GM21717 (cell line): ENCODE measurements around the gene GABRR1.
"Not testable (repeated sequence)": the region's sequence is repeated elsewhere in the genome, so short reads cannot be mapped to it uniquely, and the experiment has no call there.

ENCODE experiments used
- ATAC-seq: cut with Tn5 transposase; IDR thresholded peaks from one replicate; pipeline ENCODE4 v1.9.1; 2021; ENCODE audit warnings: mild to moderate bottlenecking, moderate library complexity; ENCODE audit not compliant: unreplicated experiment

The GABRR1 gene

DNA sequence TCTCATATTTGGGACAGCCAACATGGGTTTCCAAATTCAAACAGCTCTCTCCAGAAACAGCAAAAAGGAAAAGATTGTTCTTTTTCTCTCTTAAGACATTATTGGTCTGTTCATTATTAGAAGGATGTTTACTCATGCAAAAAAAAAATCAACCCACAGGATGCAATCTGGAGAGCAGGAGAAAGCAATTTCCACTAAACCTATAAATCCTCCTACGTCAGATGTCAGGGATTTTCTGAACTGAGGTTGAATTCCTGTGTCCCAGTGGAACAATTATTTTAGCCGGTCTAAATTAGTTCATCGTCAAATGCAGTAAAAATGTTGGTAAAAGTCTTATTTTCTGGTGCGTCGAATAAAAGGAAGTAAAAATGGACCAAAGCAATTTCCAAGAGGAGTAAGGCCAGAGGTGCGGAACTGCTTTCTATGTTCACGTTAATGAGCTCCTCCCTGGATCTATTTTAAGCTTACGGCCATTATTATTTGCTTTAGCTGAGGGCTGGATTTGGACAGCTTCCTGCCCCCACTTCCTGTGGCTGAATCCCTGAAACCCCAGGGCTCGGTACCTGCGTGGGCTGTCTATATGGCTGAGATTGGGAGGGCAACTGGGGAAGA, at the start of gene GABRR1:
Gene GABRR1 (minus strand): TSS at position 60 of the 612 bp plus-strand sequence. CDS start 36 bp downstream, at position 24.
- ATAC-seq, result no peak

DNA sequence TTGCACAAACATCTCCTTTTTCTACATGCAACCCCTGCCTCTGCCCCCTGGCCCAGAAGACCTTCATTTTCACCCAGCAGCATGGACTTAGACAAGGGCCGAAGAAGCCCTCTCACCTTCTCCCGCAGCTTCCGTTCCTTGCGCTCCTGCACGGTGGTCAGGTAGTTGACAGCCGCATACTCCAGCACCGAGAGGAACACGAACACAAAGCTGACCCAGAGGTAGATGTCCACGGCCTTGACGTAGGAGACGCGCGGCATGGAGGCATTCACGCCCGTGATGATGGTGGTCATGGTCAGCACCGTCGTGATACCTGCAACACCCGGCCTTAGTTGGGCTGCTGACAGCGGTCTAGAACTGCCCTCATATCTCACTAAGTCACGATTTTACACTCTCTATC, 47.1 kb upstream of the GABRR1 start:
- no peak for ATAC-seq

DNA sequence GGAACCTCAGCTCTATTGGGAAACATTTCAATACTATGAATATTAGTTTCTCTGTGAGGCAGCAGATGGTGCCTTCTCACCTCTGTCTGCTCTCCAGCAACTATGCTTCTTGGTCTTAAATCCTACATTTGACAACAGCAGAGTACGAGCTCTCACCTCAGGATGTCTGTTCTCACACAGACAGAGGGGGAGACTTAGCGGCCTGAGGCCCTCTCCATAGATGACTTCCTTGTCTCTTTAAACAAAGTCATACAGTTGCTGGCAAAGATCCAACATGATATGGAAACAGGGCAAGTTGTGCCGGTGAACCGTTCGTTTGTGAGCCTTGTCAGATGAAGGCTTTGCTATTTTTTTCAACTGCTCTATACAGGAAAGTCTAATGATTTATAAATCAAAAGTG, 43.7 kb upstream of the GABRR1 start:
- no peak for ATAC-seq

DNA sequence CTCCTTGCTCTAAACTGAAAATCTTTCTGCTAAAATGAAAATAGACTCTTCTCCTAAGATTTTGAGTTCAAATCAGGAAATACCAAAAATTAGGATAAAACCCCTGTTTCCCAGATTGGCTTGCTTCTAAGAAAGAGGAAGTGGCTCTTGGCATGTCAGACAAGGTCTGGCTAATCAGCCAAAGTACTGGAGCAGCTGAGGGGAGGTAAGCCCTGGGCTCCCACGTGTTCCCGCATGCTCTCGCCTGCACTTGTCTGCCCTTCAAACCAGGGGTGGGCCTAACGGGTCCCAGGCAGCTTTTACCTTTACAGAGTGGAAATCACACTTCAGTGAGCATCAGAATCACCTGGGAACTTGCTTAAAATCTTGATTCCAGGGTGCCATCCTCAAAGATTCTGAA, 43.2 kb upstream of the GABRR1 start:
- ATAC-seq, result no peak

DNA sequence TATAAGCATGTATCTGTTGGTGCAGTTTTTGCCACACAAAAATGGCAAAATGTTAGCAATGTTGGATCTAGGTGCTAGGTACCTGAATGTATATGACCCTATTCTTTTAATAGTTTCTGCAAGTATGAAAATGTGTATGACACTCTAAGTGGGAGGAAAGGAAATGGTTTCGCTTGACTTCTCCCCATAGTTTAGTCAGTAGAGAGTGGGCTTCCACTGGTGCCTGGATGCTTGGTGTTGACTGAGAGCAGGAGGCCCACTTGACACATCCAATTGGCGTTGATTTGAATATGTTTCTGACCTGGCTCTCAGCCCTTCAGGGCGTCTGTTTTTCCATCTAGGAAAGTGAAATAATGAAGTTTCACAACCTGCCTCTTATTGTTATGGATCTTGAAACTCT, 41.8 kb upstream of the GABRR1 start:
- no peak for ATAC-seq

DNA sequence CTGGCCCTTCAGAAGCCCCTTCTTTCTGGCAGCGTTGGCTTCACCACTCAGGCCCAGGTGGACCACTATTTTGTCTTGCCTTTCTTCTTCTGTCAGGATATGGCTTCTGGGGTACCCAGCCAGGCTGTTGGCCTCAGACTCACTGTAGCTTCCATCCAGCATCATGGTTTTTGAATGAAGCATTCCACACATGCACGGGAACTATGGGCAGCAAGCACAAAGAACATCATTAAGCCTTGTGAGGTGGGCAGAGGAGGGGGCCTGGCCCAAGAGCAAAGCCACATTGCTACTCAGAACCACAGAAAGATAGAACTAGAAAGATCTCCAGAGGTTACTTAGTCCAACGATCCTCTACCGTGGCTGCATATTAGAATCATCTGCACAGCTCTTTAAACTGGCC, 40.6 kb upstream of the GABRR1 start:
- no peak for ATAC-seq

DNA sequence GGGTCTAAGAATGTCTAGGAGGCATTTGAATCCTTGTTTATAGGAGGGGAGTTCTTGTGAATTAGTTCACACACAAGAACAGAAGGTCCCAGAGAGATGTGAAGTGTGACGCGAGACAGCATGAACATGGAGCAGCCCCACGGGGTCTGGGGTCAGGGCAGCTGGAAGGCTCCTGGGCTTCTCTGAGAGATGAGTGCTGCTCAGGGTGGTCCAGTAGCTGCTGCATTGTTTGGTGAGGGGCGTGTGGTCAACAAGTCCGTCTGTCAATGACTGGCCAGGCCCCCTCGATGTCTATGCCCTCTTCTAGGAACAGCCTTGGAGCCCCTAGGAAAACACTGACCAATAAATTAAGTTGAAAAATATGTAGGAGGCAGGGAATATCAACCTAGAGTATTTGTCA, 40.2 kb upstream of the GABRR1 start:
- ATAC-seq, result no peak

DNA sequence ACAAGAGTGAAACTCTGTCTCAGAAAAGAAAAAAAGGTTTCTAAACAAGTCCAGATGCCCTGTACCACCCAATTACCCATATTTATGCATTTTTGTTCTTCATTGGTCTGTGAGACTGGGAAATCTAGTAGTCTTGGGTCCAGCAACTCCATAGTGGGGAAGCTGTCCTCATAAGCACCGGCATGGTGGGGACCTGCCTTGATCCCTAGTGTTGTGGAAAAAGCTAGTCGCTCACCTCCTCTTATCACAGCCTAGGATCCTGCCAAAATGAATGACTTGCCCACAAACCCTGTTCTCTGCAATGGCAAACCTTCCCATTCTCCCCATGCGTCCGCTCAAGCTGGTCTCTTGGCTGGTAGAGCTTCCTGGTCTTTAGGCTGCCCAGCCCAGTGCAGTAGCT, 38.3 kb upstream of the GABRR1 start:
- ATAC-seq, result no peak

DNA sequence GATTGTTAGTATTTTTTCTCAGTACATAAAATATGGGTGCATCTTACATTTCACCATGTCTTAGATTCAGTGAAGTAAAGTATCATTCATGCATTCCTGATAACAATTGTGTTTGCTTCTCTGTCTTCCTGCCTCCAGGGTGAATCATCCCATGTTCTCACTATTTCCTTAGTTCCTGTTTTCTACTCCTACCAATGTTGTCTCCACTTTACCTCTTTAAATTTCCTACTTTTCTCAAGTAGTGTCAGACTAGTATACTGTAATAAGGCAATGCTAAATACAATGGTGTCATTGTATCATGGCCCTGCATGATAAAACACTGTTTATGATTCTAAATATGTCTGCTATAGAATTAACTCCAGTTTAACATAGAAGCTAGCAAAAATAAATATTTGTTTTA, 37.4 kb upstream of the GABRR1 start:
- ATAC-seq, result no peak

DNA sequence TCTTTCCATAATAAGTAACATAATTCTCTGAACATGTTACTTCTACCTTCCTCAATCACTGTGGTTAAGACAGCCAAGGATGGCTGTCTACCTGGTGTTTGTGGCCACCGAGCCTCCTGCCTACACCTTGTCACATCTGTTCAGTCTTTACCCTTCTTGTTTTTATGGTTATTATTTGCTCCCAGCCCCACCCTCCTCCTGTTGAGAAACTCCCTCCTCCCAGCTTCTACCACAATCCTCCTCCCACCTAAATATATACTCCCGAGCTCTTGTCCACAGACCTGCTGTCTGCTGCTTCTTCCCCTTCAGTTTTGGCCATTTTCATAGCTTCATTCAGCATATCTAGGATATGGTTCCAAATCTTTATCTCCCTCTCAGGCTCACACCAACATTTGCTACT, 35.7 kb upstream of the GABRR1 start:
- ATAC-seq, result no peak

DNA sequence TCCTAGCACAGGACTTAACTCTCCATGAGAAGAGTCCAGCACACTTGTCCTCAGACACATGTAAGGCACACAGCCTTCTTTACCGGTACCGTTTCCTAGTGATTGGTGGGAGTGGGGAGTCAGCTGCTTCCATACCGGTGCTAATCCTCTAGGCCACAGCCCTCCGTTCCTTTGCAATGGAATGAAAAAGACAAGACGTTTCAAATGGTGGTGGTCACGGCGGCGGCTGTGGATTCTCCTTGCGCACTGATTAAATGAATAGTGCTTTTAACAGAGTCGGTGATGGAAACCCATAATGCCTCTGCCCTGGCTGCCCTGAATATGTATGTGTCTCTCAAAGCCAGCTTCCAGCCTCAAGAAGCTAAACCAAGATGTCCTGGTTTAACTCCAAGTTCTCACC, 34.8 kb upstream of the GABRR1 start:
- ATAC-seq, result no peak

DNA sequence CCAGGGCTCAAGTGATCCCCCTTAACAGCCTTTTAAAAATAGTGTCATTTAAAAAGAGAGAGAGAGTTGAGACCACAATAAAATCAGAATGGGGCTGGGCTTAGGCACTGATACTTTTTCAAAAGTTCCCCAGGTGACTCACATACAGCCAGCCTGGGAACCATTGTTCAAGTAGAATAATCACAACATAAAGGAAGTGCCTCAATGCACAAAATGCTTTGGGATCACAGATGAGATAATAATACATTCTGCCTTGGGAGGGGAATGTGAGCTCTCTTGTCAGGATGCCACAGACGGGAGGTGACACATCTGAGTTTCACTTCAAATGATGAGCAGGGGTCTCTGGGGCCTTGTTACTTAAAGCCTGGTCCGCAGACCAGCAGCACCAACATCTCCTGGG, 34.0 kb upstream of the GABRR1 start:
- ATAC-seq, result no peak

DNA sequence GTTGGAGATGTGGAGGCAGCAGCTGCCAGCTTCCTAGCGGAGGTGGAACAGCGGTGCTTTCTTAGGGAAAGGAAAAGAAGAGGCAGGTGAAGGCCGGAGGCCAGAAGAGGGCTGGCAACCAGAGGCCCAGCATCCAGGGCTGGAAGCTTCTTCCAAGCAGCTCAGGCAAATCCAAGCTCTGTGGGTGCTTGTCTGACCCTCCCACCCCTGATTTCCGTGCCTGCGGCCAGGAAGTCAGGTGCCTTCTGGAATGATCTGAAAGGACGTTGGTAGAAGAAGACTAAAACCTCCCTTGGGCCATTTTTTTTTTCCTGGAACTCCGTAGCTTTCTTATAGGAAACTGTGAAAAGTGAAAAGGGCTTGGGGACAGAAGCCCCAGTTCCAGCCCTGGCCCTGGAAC, 33.1 kb upstream of the GABRR1 start:
- ATAC-seq, result no peak

DNA sequence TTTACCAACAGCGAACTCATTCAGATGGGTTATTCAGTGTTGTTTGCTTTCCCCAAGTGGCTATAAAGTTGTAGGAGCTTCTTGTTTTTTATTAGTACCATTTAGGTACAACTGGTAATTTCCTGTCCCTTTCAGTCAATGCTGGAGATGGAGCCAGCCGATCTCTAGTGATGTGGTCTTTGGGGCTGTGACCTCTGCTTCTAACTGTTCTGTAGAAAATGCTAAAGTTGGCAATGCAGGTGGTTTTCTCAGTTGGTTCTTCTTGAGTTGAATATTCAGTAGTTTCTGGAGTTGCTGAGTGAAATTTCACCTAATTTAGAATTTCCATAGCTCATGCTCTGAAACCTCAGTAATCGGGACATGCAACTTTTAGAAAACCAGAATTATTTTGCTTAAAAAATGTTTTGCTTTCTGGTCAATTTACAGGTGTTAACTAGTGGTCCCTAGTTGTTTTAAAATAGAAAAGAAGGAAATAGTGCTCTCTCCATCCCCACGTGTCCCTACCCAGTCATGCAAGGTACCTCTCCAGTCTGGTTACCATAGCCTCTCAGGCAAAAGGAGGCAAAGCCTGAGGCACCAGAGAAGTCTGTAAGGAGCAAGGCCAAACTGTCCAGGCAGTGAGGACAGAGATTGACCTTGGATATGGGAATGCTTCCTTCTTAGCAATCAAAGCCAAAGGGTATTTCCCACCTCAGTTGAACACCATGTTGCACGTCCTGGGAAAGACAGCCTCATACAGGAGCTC, 27.3 kb upstream of the GABRR1 start:
- no peak for ATAC-seq

DNA sequence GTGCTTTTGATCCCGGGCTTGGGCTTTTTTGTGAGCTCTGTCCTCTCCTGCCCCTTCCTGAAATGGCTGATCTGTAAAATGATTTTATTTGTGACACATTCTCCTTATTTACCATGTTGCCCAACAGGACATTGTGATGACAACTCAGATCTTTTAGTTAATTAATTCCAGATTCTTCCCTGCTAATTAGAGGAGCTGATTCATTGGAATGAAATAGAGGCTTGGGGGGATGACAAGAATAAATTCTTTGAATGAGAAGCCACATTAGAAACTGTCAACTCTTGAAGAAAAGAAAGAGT, 26.1 kb upstream of the GABRR1 start:
- no peak for ATAC-seq

DNA sequence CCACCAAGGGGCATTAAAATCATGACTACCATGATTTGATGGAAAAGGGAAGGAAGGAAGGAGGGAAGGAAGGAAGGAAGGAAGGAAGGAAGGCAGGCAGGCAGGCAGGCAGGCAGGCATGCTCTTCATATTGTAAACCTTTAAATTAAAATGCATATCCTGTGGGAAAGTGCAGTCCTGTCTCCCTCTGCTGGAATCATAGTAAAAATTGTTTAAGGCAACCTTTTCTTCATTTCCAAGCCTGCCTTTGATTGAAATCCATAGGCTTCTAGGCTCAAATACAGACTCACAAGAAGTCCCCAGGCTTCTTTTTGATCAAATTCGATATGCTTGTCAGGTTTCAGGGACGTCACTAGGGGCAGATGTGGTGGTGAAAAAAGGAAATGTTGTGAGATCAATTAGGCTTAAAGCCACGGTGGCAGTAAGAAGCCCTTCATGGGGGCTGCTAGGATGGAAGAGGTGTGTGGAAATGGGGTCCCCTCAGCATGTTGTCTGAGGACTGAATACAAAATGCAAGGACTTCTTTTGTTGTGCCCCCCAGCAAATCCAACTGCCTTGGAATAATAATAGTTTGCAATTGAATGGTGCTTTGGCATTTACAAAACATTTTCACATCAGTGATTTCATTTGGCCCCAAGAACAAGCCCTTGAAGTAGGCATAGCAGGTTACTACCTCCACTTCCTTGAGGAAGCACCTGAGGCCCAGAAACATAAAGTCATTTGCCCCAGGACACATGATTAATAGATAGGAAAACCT, 25.6 kb upstream of the GABRR1 start:
- ATAC-seq, result no peak

DNA sequence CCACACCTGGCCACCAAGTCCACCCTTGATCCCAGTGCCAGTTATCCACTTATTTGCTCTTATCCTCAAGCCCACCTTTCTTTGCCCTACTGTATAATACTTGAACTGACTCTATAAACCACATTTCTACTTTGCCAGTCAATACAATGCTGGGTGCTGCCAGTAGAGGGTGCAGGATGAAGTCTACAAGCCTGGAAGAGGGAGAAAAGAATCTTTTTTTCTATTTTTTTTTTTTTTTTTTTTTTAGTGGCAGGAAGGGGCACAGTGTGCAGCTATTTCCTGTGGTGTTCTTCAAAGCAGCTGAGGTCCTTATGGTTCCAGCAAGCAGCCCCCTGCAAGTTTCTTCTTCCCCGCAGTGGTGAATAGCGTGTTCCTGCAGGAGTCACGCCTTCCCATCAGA, 22.2 kb upstream of the GABRR1 start:
- no peak for ATAC-seq

DNA sequence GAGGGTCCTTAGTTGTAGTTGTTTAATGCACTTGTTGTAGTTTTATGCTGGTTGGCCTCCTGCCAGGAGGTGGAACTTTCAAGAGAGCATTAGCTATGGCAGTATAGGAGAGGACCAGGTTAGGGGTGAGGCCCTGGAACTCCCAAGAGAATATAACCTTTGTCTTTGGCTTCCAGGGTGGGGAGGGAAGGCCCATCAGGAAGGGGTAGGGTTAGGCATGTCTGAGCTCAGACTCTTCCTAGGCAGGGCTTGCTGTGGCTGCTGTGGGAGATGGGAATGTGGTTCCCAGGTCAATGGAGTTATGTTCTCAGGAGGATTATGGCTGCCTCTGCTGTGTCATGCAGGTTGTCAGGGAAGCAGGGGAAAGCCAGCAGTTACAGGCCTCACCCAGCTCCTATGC, 20.0 kb upstream of the GABRR1 start:
- no peak for ATAC-seq

DNA sequence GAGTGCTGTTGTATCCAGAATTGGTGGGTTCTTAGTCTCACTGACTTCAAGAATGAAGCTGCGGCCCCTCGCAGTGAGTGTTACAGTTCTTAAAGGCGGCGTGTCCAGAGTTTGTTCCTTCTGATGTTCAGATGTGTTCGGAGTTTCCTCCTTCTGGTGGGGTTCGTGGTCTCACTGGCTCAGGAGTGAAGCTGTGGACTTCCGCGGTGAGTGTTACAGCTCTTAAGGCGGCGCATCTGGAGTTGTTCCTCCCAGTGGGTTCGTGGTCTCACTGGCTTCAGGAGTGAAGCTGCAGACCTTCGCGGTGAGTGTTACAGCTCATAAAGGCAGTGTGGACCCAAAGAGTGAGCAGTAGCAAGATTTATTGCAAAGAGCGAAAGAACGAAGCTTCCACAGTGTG, 16.4 kb upstream of the GABRR1 start:
- not testable (repeated sequence) for ATAC-seq

DNA sequence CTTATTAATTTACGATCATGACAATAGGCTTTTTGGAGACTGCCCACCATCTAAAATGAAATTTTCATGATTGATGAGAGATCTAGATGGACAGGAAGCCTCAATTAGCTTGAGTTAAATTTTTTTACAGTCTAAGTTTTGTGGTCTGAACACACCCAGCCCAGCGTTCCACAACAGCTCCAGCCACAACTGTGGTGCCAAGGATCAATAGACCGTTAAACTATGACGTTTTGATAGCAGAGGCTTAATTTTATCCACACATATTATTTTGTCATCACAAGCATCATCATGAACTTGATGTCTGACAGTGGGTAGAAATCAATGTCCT, 5.5 kb upstream of the GABRR1 start:
- ATAC-seq, result no peak

DNA sequence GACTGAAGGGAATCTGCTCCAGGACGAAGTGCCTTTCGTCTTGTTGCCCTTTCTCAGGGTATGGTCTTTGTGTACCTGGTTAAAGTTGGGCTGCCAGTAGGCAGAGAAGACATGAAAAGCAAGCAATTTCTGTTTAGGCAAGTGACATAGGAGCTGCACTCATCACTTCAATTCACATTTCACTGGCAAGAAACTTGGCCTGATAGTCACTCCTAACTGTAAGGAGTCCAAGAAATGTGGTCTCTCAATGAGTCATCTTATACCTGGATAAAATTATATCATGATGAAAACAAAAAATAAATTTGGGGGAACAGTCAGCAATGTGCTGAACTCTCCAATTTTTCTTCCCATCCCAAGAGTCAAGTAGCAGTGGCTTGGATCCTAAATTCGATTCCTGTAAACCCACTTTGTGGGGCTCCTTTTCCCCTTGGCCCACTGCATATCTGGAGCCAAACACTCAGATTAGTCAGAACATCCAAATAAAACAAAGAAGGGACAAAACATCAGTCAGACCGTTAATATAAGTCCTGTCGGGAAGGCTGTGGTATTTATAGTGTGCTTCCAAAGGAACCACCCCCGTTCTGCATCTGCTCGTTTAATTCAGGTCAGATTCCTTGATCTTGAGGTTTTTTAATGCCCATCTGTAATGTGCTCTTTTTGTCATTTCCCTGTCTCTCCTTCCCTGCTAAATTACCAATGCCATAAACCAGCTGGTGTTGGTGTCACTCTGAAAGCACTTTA, 5.0 kb upstream of the GABRR1 start:
- ATAC-seq, result no peak

DNA sequence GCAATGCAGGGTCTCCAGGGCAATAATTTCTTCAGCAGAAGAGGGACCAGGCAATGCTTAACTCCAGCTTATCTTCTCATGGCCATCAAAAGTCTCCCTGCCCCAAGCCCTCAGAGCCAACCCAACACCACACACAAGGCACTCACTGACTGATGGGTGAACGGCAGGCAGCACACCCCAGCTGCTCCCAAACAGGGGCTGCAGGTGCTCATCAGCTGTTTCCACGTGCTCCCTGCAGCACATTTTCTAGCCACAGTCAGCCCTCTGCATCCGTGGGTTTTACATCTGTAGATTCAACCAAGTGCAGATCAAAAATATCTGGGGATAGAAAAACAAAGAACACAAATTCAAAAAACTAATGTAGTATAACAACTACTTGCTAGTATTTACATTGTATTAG, 4.0 kb upstream of the GABRR1 start:
- ATAC-seq, result no peak
